Measurements from ENCODE around the gene FAAP20. TPM values are rescaled to one million over a fixed set of nuclear protein-coding genes. Genes with fewer than 3 reads are reported as not detected.

FAAP20 gene
- total RNA-seq, 1 donor from 2014 or later, result 11.3 TPM

DNA sequence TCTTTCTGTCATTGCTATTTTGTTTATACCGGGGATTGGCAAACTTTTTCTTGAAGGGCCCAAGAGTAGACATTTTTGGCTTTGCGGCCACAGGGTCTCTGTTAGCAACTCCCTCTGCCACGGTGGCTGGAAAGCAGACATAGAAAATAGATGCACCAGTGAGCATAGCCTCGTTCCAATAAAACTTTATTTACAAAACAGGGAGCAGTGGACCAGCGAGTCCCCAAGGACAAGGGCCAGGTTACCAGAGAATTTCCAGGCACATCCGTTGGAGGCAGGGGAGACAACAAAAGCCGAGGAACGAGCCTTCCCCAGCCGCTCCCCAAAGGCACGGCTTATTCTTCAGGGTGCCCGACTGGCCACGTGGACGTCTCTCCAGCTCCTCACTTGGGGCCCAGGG is 26.5 kb downstream of the FAAP20 start:
- Mint-ChIP-seq H3K27me3 (ENCODE audit: insufficient read depth, low read depth) (peaks cover 2% of the 10 kb centered on the region), H3K36me3 (peaks cover 3% of the 10 kb centered on the region), H3K27ac (no peak overlapping the region)

DNA sequence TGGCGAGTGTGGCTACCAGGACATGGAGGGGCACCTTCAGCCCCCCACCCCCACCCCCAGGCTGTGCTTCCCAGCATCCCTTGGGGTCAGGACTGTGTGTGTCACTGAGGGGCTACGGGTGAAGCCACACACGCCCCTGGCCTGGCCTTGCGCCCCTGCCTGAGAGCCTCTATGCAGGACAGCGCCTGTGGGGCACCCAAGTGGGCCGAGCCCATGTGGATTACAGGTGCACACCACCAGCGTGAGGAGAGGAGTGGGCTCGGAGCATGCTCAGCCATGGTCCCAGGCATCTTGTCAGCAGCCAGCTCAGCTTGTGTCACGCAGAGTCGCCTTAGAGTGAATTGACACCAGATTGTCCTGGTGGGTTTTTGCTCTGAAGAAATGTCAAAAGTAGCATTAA is 27.9 kb downstream of the FAAP20 start:
- no peaks in the 10 kb centered on the region for H3K79me2 ChIP-seq (ENCODE audit: low read depth)
- Mint-ChIP-seq H3K27me3 (ENCODE audit: insufficient read depth, low read depth) (peaks cover 2% of the 10 kb centered on the region), H3K36me3 (peaks cover 6% of the 10 kb centered on the region), H3K4me1 (no peaks in the 10 kb centered on the region), H3K4me3 (no peak overlapping the region), H3K9me3 (peaks cover 5% of the 10 kb centered on the region), H3K27ac (no peak overlapping the region)
- no peak overlapping the region for H3K4me2 ChIP-seq
- TF ChIP-seq EZH2phosphoT487 (IDR thresholded peaks at IDR 0.05), result no peak
- TF ChIP-seq EZH2 (IDR thresholded peaks at IDR 0.05), result no peak
- TF ChIP-seq, protein P1, sequence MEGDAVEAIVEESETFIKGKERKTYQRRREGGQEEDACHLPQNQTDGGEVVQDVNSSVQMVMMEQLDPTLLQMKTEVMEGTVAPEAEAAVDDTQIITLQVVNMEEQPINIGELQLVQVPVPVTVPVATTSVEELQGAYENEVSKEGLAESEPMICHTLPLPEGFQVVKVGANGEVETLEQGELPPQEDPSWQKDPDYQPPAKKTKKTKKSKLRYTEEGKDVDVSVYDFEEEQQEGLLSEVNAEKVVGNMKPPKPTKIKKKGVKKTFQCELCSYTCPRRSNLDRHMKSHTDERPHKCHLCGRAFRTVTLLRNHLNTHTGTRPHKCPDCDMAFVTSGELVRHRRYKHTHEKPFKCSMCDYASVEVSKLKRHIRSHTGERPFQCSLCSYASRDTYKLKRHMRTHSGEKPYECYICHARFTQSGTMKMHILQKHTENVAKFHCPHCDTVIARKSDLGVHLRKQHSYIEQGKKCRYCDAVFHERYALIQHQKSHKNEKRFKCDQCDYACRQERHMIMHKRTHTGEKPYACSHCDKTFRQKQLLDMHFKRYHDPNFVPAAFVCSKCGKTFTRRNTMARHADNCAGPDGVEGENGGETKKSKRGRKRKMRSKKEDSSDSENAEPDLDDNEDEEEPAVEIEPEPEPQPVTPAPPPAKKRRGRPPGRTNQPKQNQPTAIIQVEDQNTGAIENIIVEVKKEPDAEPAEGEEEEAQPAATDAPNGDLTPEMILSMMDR (IDR thresholded peaks at IDR 0.05), result no peak
- H3K9ac ChIP-seq, result no peak overlapping the region
- no peak overlapping the region for H3K4me3 ChIP-seq
- no peaks in the 10 kb centered on the region for H3K9me3 ChIP-seq (ENCODE audit: low read depth)
- no peaks in the 10 kb centered on the region for H3K27me3 ChIP-seq
- no peak overlapping the region for H3K27ac ChIP-seq
- H3K4me1 ChIP-seq, result no peaks in the 10 kb centered on the region
- H2AFZ ChIP-seq (replicated peaks), result no peak overlapping the region
- no peaks in the 10 kb centered on the region for H3K36me3 ChIP-seq
- H3F3A ChIP-seq (ENCODE audit: low read depth), result no peaks in the 10 kb centered on the region
- peaks cover 3% of the 10 kb centered on the region for H4K20me1 ChIP-seq (ENCODE audit: low read depth)
- no peak for DNase-seq (ENCODE audit: low spot score)

More for the DNA sequence above, 26.5 kb downstream of the FAAP20 start:
- H3K4me3 ChIP-seq, result no peak overlapping the region
- Mint-ChIP-seq H3K4me3 (no peak overlapping the region), H3K4me1 (no peaks in the 10 kb centered on the region), H3K9me3 (no peaks in the 10 kb centered on the region)
- peaks cover 3% of the 10 kb centered on the region for H4K20me1 ChIP-seq (ENCODE audit: low read depth)
- no peak for TF ChIP-seq EZH2 (IDR thresholded peaks at IDR 0.05)
- TF ChIP-seq, protein P1 (IDR thresholded peaks at IDR 0.05), result no peak
- TF ChIP-seq EZH2phosphoT487 (IDR thresholded peaks at IDR 0.05), result no peak
- no peaks in the 10 kb centered on the region for H3K4me1 ChIP-seq
- H3K36me3 ChIP-seq, result no peaks in the 10 kb centered on the region
- no peak for DNase-seq (ENCODE audit: low spot score)
- H3K27ac ChIP-seq, result no peak overlapping the region
- H3F3A ChIP-seq (ENCODE audit: low read depth), result no peaks in the 10 kb centered on the region
- no peaks in the 10 kb centered on the region for H3K9me3 ChIP-seq (ENCODE audit: low read depth)
- H3K4me2 ChIP-seq, result no peak overlapping the region
- no peak overlapping the region for H3K9ac ChIP-seq
- no peaks in the 10 kb centered on the region for H3K79me2 ChIP-seq (ENCODE audit: low read depth)
- H3K27me3 ChIP-seq, result no peaks in the 10 kb centered on the region
- H2AFZ ChIP-seq (replicated peaks), result no peak overlapping the region

DNA sequence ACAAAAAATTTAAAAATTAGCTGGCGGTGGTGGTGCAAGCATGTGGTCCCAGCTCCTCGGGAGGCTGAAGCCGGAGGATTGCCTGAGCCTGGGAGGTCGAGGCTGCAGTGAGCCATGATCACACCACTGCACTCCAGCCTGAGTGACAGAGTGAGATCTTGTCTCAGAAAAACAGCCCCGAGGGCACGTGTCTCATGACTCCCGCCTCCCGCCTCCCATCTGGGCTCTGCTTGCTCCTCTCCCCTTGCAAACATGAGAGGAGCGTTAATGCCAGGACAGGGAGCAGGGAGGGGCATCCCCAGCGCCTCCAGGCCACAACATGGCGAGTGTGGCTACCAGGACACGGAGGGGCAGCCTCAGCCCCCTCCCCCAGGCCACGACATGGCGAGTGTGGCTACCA is 28.3 kb downstream of the FAAP20 start:
- no peak overlapping the region for H3K9ac ChIP-seq
- no peaks in the 10 kb centered on the region for H3F3A ChIP-seq (ENCODE audit: low read depth)
- no peak overlapping the region for H3K4me3 ChIP-seq
- H4K20me1 ChIP-seq (ENCODE audit: low read depth), result peaks cover 3% of the 10 kb centered on the region
- no peak for TF ChIP-seq EZH2 (IDR thresholded peaks at IDR 0.05)
- TF ChIP-seq, protein P1 (IDR thresholded peaks at IDR 0.05), result no peak
- TF ChIP-seq EZH2phosphoT487 (IDR thresholded peaks at IDR 0.05), result no peak
- H3K4me3 Mint-ChIP-seq, result no peak overlapping the region
- DNase-seq (ENCODE audit: low spot score), result no peak
- H3K4me1 ChIP-seq, result no peaks in the 10 kb centered on the region
- H3K9me3 ChIP-seq (ENCODE audit: low read depth), result no peaks in the 10 kb centered on the region
- peaks cover 6% of the 10 kb centered on the region for H3K36me3 Mint-ChIP-seq
- H3K9me3 Mint-ChIP-seq, result peaks cover 5% of the 10 kb centered on the region
- H3K4me2 ChIP-seq, result no peak overlapping the region
- H3K27ac Mint-ChIP-seq, result no peak overlapping the region
- H3K4me1 Mint-ChIP-seq, result no peaks in the 10 kb centered on the region
- H3K27ac ChIP-seq, result no peak overlapping the region
- no peak overlapping the region for H2AFZ ChIP-seq (replicated peaks)
- no peaks in the 10 kb centered on the region for H3K36me3 ChIP-seq
- no peaks in the 10 kb centered on the region for H3K27me3 ChIP-seq
- H3K79me2 ChIP-seq (ENCODE audit: low read depth), result no peaks in the 10 kb centered on the region
- H3K27me3 Mint-ChIP-seq (ENCODE audit: insufficient read depth, low read depth), result peaks cover 2% of the 10 kb centered on the region
